GM21515 (cell line): ENCODE measurements around the gene NEURL1.

Source experiments
- ATAC-seq: cut with Tn5 transposase; IDR thresholded peaks from one replicate; pipeline ENCODE4 v1.9.1; 2021; ENCODE audit not compliant: unreplicated experiment

The NEURL1 gene

DNA sequence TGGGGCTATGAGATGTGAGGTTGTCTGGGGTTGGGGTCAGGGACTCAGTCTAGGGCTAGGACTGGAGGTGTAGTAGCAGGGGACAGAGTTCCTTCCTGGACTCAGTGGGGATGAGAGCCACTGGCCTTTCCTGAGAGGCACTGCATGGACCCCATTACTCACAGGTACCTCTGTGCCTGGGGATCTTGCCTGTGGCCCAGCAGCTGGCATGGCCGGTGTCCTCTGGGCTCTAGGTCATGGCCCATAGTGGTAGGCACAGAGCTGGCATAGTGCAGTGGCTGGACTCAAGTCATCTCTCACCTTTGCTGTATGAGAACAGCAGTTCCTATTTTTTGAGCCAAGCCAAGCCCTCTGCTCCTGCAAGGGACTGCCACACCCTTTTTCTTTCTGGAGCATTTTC is 51.9 kb downstream of the NEURL1 start:
- no peak for ATAC-seq

DNA sequence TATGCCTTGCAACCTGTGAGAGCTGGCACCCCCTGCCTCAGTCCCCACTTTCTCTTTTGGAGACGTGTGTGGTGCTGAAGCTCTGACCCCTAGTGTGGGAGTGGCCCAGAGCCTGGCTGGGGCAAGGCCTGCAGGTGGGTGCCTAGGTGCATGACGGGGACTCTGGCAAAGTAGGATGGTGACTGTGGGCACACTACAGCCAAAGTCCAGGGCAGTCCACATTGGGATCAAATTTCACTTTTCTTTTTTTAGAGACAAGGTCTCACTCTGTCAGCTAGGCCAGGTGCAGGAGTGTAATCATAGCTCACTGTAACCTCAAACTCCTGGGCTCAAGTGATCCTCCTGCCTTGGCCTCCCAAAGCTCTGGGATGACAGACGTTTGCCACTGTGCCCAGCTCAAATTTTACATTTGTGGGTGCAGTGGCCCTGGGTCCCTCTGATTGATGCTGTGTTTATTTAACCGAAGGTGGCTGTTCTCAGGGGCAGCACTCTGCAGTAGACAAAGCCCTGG is 52.3 kb downstream of the NEURL1 start:
- ATAC-seq = no peak

DNA sequence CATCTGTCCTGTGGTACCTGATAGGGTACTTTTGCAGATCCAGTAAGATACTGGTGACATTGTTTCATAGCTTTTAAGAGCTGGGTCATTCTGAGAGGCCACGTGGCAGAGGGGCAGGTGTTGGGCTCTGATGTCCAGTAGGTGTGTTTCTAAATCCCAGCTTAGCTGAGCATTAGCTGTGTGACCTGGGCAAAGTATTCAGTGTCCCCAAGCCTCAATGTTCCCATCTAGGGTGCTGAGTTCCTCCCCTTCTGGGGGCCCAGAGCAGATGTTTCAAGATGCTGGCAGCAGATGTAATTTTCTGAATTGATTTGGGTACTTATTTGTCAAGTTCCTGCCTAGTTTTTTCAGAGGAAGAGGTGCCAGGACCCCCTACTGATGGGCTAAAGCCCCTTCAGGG is 52.9 kb downstream of the NEURL1 start:
- no peak for ATAC-seq

DNA sequence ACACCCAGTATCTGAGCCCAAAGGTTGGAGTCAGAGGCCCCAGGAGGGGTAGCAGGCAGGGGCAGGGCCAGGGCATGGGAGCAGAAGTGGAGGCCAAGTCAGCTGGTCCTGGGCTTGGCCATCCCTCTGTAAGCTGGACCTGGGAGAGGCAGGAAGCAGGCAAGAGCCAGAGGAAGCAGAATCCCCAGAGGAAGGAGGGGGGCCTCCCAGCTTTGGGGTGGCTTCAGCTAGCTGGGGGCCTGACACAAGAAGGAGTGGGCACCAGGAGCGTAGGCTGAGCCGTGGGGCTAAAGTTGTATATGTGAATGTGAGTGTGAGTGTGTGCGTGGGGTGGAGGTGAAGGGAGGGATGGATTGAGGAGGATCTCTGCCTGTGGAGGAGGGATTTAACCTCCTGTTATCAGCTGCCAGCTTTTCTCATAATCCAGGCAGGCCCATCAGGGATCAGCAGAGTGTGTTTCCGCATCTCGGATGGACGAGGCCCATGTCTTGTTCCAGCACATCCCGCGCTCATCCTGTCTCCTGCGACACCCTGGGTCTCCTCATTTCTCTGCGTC is 54.0 kb downstream of the NEURL1 start:
- ATAC-seq = no peak

DNA sequence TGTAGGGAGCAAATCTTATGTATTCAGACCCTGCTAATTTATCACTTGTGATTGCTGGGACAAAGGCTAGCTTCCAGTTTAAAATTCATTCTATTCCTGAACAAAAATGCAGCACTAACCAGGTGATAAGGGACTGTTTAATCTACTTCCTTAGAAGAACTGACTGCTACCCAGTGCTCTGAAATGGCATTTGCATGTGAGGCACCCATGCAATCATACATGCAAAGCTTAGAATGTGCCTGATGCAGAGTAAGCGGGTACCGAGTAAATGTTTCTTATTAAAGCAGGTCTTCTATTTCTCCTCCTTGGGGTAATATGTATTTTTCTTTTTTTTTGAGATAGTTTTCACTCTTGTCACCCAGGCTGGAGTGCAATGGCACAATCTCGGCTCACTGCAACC is 54.5 kb downstream of the NEURL1 start:
- no peak for ATAC-seq

DNA sequence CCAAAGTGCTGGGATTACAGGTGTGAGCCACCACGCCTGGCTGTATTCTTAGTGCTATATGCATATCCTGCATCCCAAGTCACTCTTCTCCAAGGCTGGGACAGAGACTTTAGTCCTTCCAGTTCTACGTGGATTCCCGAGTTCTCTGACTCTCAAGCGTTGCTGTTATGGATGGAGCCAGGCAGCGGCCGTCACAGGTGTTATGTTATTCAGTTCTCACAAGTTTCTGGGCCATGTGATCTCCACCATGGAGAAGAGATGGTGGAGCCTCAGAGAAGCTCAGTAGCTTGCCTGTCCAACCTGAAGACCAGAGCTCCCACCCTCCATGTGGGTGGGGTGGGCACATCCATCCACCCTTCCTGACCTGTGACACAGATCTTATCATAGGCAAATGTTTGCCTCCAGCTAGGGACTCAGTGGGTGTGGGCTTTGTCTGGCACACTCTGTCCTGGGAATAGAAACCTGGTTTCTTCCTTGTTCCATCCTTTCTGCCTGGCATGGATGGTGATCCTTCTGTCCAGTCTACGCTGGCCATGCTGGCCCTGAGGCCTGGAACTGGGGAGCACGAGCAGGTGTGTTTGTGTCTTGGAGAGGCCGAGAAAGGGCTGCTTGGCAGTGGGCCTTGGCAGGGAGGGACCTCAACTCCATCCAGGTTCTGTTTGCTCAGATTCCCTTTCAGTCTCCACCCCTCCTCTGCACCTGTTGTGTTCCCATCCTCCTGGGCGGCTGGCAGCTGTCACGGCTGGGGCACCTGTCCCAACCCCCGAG is 55.3 kb downstream of the NEURL1 start:
- no peak for ATAC-seq

DNA sequence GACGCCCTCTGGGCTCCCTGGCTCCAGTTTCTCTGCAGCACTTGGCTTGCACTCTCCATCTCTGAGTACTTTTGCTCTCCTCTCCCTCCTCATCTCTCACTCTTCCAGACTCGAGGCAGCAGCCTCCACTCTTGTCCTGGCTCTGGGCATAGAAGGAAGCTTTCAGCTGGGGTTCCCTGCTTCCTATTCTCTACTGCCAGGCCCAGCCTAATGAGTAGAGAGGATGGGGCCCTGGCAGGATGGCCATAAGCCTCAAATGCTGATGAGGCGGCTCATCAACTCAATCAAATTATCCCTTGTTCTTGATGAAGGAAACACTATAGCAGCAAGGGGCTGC is 55.8 kb downstream of the NEURL1 start:
- no peak for ATAC-seq

DNA sequence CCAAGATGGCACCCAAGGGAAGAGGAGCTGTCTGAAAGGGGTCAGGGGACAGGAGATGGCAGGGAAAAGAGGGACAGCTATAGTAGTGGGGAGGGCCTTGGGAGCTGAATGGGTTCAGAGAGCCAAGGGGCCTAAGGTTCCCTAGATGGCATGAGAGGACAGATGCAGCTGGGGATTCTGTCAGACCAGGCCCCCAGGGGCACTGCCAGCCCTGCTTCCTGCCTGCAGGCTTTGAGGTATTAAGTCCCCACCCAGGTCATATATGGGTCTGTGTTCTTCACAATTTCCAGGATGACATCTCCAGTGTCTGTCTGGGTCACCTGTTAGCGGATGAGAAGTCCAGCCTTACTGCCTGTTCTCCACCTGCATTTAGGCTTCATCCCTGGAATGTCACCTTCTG is 56.7 kb downstream of the NEURL1 start:
- no peak for ATAC-seq

DNA sequence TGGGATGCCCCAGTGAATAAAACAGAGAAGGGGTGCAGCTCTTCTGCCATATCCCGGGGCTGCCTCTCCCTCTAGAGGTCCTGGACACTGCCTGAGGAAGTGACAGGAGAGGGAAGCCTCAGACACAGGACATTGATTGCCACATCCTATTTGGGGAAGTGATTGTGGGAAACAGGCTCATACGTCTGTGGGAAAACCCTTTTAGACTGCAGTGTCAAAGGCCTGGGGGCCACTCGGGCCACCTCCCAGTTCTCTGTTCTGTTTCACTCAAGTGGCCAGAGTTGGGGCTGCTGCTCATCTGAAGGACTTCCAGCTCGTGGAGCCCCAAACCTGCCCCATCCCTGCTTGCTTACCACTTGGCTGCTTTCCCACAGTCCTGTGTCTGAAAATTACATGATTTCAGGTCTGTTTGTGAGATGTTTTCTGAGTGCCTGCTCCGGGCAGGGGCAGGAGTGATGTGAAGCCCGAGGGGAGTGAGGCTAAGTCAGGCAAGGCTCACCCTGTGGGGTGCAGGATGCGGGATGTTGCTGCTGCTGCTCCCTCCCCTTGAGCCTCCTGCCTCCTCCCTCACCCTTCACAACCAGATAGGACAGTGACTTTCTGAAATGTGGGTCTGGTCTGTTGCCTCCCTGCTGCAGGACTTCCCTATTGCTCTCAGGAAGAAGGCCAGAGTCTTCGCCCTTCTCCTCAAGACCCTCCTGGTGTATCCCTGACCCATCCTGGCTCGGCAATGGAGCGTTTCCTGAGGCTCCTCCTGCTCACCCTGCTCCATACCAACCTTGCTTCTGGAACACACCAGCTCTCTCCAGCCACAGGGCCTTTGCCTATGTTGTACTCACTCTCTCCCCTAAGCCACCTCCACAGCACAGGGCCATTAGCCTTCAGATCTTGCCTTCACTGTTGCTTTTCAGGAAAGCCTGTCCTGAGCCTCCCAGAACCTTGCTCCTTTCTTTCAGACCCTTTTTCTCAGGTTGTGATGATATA is 58.4 kb downstream of the NEURL1 start:
- no peak for ATAC-seq

DNA sequence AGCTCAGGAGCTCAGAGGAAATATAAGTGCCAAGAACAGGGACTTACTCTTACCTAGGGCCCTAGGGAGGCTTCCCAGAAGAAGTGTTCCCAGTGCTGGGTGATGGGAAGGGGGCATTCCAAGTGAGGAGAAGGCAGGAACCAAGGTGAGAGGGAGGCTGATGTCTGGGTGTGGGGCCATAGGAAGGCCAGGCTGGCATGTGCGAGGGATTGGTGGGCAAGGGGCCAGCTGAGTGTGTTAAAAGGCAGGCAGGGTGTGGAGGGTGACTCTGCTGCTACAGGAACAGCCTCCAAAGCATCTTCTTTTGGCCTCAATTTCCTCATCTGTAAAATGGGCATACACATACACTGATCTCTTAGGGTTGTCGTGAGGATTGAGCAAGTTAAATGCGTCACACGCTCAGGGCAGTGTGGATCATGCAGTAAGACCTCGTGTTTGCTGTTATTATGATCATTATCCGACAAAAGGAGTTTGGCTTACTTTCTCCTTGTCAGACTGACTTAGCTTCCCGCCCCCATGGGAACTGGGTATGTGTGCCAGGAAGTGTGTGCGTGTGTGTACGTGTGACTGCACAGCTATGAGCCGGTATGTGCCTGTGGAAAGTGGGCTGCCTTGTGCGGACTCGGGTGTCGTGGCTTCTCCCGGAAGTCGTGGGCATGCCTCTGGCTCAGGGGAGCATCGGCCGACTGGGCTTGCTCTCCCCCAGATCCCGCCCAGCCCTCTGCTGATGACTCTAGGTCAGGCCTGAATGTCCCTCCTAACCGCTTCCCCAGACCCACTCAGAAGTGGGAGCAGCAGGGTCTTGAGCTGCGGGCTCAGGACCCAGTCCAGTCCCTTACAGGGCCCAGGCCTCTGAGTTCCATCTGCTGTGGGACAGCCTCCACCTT is 59.6 kb downstream of the NEURL1 start:
- ATAC-seq = no peak

DNA sequence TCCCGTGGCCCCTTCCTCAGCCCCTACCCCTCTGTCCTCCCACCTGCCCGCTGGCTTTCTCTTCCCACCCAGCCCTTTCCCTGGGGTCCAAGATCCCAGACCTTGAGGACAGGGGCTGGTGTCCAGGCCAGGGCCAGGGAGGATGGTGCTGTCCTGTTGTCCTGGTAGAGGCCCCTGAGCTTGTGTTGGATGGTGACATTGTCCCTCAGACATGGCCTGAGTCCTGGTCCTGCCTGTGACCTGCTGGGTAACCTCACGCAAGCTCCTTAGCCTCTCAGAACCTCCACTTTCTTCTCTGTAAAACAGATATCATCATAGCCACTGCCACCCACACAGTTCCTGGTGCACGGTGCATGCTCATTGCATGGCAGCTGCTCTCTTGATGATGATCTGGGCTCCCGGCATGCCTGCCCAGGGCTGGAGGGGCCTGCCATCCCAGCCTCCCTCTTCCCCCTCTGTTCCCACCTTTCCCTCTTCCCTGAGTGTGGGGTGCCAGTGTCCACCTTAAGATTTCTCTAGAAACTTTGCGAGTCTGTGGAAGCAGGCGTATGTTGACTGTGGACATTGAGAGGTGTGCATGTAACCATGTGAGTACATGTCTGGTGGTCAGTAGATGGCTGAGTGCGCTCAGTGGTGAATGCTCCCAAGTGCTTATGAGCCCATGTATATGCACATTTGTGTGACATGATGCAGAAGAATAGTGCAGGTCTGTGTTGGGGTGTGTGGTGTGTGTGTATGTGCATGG is 60.4 kb downstream of the NEURL1 start:
- no peak for ATAC-seq

DNA sequence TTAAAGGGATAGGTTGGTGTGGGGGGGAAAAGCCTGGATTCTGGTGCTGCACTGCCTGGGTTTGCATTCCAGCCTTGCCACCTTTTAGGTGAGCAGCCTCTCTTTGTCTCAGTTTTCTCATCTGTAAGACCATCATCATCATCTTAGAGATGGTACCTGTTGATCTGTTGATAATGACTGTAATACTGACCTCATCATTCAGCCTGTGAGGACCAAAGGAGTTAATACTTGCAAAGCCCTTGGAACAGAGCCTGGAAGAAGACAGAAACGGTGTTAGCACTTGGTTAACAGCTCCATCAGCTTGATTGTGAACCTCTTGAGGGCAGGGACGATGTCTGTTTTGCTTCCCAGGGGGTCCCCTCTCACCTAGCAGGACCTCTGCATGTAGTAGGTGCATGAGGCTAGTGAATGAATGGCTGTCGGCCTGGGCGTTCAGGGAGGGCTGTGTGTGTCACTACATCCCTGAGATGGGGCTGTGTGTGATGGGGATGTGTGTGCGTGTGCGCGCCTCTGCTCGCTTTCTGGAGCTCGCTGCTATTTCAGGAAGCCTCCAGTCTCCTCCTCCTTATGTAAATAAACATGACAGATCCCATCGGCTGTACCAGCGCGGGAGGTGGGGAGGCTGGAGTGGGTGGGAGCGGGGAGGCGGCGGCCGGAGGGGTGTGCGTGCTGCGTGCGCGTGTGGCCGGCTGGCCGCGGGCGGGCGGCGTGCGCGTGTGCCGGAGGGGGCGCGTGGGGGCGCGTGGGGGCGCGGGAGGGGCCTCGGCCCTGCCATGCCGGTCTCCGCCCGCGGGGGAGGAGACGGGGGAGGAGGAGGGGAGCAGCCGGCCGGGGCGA is 61.2 kb downstream of the NEURL1 start:
- no peak for ATAC-seq

DNA sequence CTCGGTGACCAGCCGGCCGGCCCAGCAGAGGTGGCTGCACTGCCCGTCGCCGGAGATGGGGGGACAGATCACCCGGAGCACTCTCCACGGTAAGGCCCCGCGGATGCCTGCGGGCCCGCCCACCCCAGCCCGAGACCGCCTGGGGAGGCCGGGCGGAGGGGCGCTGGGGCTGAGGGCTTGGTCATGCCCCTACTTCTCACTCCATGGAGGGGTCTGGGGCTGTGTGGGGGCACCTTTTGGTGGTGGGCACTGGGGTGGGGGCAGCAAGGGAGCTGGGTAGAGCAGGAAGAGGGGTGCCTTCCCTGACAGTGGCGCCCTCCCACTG is 61.8 kb downstream of the NEURL1 start:
- no peak for ATAC-seq

DNA sequence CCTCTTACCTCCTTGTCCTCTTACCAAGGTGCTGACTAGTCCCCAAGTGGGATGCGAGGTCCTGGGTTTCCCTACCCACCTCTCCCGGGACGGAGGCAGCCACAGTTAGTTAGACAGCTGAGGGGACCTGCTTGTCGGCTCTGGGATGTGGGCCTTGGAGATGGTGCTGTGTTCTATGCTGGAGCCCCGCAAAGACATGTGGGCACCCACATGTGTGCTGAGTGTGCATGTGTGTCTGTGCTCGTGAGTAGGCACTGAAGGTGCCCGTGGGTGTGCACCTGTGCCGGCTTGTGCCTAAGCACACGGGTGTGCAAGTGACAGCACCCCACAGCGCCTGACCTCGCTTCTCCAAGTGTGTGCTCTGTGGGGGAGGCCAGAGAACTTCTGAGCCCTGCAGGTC is 62.2 kb downstream of the NEURL1 start:
- ATAC-seq = no peak

DNA sequence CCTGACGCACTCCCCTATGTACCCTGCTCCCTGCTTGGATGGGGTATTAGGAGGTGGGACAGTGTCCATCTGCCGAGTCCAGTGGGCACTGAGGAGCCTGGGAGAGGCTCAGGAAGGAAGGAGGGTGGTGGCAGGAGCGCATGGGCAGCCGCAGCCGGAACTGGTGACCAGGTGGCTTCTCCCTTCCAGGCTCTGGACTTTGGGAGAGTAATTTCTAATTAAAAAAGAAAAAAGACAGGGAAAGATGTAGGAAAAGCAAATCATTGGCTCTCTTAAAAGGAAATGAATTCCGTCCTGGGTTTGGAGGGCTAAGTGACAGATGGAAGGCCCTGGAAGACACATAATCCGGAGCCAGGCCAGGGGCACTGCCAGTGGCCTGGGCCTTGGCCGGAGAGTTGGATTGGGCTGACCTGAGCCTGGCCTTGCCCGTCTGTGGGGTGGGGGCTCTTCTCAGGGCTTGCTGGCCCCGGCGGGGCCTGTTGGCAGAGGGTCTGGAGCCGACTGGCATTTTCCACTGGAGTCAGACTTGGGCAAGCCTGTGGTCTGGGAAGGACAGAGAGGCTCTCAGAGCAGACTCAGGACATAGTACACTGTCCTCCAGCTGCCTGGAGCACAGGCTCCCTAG is 63.0 kb downstream of the NEURL1 start:
- no peak for ATAC-seq

DNA sequence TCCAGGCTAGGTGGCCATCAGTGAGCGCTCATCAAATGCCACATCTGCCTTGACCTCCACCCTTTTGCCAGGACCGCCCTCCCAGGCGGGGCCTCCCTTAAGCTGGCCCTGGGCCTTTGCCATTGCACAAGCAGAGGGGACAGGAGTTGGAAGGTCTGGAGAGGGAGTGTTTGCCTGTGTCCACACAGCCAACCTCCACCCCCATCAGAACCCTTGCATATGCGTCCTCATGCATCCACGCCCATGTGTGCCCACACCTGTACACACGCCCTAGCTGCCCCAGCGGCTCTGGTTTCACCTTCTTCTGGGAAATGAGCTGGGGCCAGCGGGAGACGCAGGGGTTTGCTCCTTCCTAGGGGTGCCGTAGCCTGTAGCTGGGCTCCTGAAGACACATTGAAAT is 64.0 kb downstream of the NEURL1 start:
- no peak for ATAC-seq

DNA sequence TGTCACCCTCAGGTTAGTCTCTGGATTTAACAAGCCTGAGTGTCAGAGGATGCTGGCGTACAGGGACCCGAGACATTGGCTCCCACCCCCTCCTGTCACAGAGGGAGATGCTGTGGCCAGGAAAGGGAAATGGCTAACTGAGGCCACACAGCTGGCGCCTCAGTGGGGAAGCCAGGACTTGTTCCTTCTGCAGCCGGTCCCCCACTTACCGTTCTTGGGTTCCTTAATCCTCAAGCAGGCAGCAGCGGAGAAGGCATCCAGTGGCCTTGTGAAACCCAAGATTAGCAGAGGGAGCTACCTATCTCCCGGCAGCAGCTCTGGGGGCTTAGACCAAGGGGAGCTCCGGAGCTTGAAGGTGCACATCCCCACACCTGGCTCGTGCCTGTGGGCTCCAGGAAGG is 65.4 kb downstream of the NEURL1 start:
- no peak for ATAC-seq

DNA sequence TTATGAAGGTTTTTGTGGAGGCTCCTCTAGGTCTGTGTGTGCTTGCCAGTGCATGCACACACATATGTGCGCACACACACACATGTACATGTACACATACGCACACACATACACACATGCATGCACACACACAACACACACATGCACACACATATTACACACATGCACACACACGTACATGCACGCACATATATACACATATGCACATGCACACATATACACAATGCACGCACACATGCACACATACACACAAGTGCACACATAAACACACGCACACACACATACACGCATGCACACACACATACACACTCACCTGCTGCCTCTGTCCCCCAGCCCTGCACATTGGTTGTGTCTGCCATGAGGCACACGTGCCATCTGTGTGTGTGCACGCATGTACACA is 66.3 kb downstream of the NEURL1 start:
- ATAC-seq = no peak

DNA sequence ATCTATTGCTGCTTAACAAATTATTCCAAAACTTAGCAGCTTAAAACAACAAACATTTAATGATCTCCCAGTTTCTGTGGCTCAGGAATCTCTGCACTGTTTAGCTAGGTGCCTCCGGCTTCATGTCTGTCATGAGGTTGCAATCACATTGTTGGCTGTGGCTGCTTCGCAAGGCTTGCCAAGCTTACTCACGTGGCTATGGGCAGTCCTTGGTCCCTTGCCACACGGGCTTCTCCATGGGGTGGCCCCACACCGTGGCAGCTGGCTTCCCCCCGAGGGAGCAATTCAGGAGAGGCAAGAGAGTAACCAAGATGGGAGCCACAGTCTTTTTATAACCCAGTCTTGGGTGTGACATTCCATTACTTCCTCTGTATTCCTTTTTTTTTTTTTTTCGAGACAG is 67.4 kb downstream of the NEURL1 start:
- no peak for ATAC-seq
